B cell (primary cell): ENCODE data around the gene DNMBP. TPM values are rescaled to one million over a fixed set of nuclear protein-coding genes. Genes with fewer than 3 reads are reported as not detected.

Source experiments
- ATAC-seq: fragments of 200-7000 bp; cut with Tn5 transposase; one replicate; pipeline ENCODE4 v1.10.0; 2021; ENCODE audit warnings: low read depth, mild to moderate bottlenecking, moderate number of reproducible peaks, moderate library complexity
- CTCF ChIA-PET: fragments of 350-600 bp; sonication (Branson Sonifier 250); formaldehyde crosslinking; loops from one replicate; lab custom pipeline; 2021; ENCODE audit warnings: antibody characterized with exemption, inconsistent platforms; lab: Charles Lee
- POLR2A ChIA-PET: fragments of 350-600 bp; sonication (Branson Sonifier 250); formaldehyde crosslinking; loops from one replicate; lab custom pipeline; 2021; ENCODE audit warnings: antibody characterized with exemption; lab: Charles Lee
- DNase-seq: peaks from one replicate; pipeline ENCODE4 v3.0.0; 2013
- H2AFZ ChIP-seq: 2 replicates; pipeline ENCODE4 v1.6.1; 2012; ENCODE audit warnings: mild to moderate bottlenecking, low read depth, low read length; ENCODE audit not compliant: insufficient read depth, poor library complexity, severe bottlenecking
- H3K27ac ChIP-seq, 2 donors: 1 replicate in 1 of 2; 2 replicates in 1 of 2; pipeline ENCODE4 v1.5.1; 2012 to 2013; ENCODE audit warnings: low read length in 2 of 2, mild to moderate bottlenecking in 2 of 2, moderate library complexity in 1 of 2
- H3K27me3 ChIP-seq, 4 experiments: fragments of 200-600 bp in 1 of 4; sonication (generic) in 1 of 4; replicated peaks in 1 of 4; 1 replicate in 2 of 4; 2 replicates in 2 of 4; pipeline versions ENCODE4 v1.6.1 to v1.7.0; 2013 to 2016; ENCODE audit warnings: low read length in 3 of 4, mild to moderate bottlenecking in 2 of 4, mixed read lengths in 1 of 4, moderate library complexity in 1 of 4; ENCODE audit not compliant: insufficient read depth in 4 of 4, control insufficient read depth in 3 of 4; ENCODE audit errors: control extremely low read depth in 1 of 4
- H3K36me3 ChIP-seq, 2 experiments: replicated peaks in 1 of 2; 1 replicate in 1 of 2; 2 replicates in 1 of 2; pipeline versions ENCODE4 v1.6.1 to v1.7.1; 2013; ENCODE audit warnings: low read length in 1 of 2; ENCODE audit not compliant: insufficient read depth in 2 of 2, control insufficient read depth in 1 of 2; ENCODE audit errors: control extremely low read depth in 1 of 2, extremely low read depth in 1 of 2
- H3K4me1 ChIP-seq, 2 donors: fragments of 200-600 bp in 1 of 2; sonication (generic) in 1 of 2; 1 replicate in 1 of 2; 2 replicates in 1 of 2; pipeline versions ENCODE4 v1.5.1 to v1.6.1; 2013 to 2017; ENCODE audit warnings: low read length in 2 of 2; ENCODE audit not compliant: control insufficient read depth in 2 of 2, insufficient read depth in 2 of 2
- H3K4me2 ChIP-seq: replicated peaks from 2 replicates; pipeline ENCODE3; 2012; ENCODE audit warnings: mild to moderate bottlenecking, low read depth, low read length; ENCODE audit not compliant: poor library complexity, severe bottlenecking
- H3K4me3 ChIP-seq, 5 experiments: fragments of 200-600 bp in 1 of 5; sonication (generic) in 1 of 5; 1 replicate in 3 of 5; 2 replicates in 2 of 5; pipeline versions ENCODE4 v1.5.1 to v1.7.0; 2011 to 2016; ENCODE audit warnings: low read length in 4 of 5, mild to moderate bottlenecking in 4 of 5, low read depth in 2 of 5, control low read depth in 1 of 5, moderate library complexity in 1 of 5; ENCODE audit not compliant: insufficient read depth in 1 of 5; ENCODE audit errors: control extremely low read depth in 1 of 5, extremely low read depth in 1 of 5
- H3K79me2 ChIP-seq: fragments of 200-600 bp; sonication (generic); one replicate; pipeline ENCODE4 v1.6.0; 2016; ENCODE audit warnings: low read length; ENCODE audit not compliant: control insufficient read depth, insufficient read depth
- H3K9ac ChIP-seq: fragments of 200-600 bp; sonication (generic); 2 replicates; pipeline ENCODE4 v1.6.1; 2017; ENCODE audit warnings: mild to moderate bottlenecking, low read length, moderate library complexity
- H3K9me3 ChIP-seq, 3 donors: one replicate each; pipeline versions ENCODE4 v1.6.1 to v1.7.1; 2013; ENCODE audit warnings: low read length in 2 of 3; ENCODE audit not compliant: control insufficient read depth in 2 of 3, insufficient read depth in 1 of 3; ENCODE audit errors: control extremely low read depth in 1 of 3
- H4K20me1 ChIP-seq: 2 replicates; pipeline ENCODE4 v1.6.0; 2012; ENCODE audit warnings: mild to moderate bottlenecking, low read length; ENCODE audit not compliant: insufficient read depth, control insufficient read depth, poor library complexity, severe bottlenecking
- H3K27ac Mint-ChIP-seq: one replicate; pipeline ENCODE4 v1.8.0; 2021; ENCODE audit warnings: mixed read lengths
- H3K27me3 Mint-ChIP-seq: one replicate; pipeline ENCODE4 v1.8.0; 2021; ENCODE audit warnings: mixed read lengths
- H3K4me1 Mint-ChIP-seq: one replicate; pipeline ENCODE4 v1.8.0; 2021; ENCODE audit warnings: mixed read lengths
- H3K4me3 Mint-ChIP-seq: one replicate; pipeline ENCODE4 v1.8.0; 2021; ENCODE audit warnings: mixed read lengths
- H3K9me3 Mint-ChIP-seq: one replicate; pipeline ENCODE4 v1.8.0; 2022; ENCODE audit warnings: mixed read lengths; ENCODE audit not compliant: insufficient read depth
- CTCF ChIP-seq: fragments of 200-600 bp; IDR thresholded peaks from one replicate; pipeline ENCODE4 v1.8.0; 2022; ENCODE audit warnings: antibody characterized with exemption, mild to moderate bottlenecking
- EZH2 ChIP-seq: IDR thresholded peaks from 2 replicates; pipeline ENCODE4 v1.6.1; 2012; ENCODE audit warnings: borderline replicate concordance, low read depth, mild to moderate bottlenecking, moderate library complexity, low read length; ENCODE audit not compliant: insufficient read depth, poor library complexity, severe bottlenecking
- WGBS: methylation state at CpG from one replicate; pipeline ENCODE4 v1.1.5; 2013; ENCODE audit warnings: missing lambda C conversion rate; ENCODE audit not compliant: insufficient coverage; 5-methylcytosine and 5-hydroxymethylcytosine counted together
- intact Hi-C: fragments of 100-400 bp; cut with micrococcal nuclease; formaldehyde crosslinking; loops from one replicate; pipeline ENCODE4 v1.10.0; 2022
- polyA plus RNA-seq: library from polyadenylated mRNA; depleted of rRNA; stranded (reverse); fragments of >200 nt; gene quantifications from 2 replicates; pipeline ENCODE4 v1.2.3, GENCODE V29; 2012
- total RNA-seq, 2 donors: library from RNA; stranded (reverse); fragments of 120-200 nt in 1 of 2; gene quantifications; 1 replicate in 1 of 2; 2 replicates in 1 of 2; pipeline versions ENCODE4 v1.2.3 to v1.2.4, GENCODE V29; 2013 to 2022

DNMBP gene
- total and polyA plus RNA-seq, 2 donors (not counting 1 experiment from before 2014, with no cell fraction given) = 12.8 to 22.6 TPM

GRCh38 chr10:100007231-100008141 lies 2.3 kb downstream of the DNMBP start:
- H4K20me1 ChIP-seq = peaks cover 25% of the 10 kb centered on the region
- H3K27ac ChIP-seq = no peak overlapping the region
- no peaks in the 10 kb centered on the region for H3K27me3 ChIP-seq
- peaks cover 54% of the 10 kb centered on the region for H3K4me1 Mint-ChIP-seq
- peak overlapping the region; percentile 89 for H3K4me3 Mint-ChIP-seq
- peaks cover 30% of the 10 kb centered on the region in 2 donors for H3K4me1 ChIP-seq
- H3K79me2 ChIP-seq = peaks cover 63% of the 10 kb centered on the region
- no peaks in the 10 kb centered on the region for H3K36me3 ChIP-seq
- H3K9ac ChIP-seq = no peak overlapping the region
- H3K27me3 Mint-ChIP-seq = no peaks in the 10 kb centered on the region
- no peaks in the 10 kb centered on the region for H3K9me3 Mint-ChIP-seq
- peak overlapping the region; percentile 2 for H3K27ac Mint-ChIP-seq
- CTCF ChIA-PET = interaction anchor here (1.6 to 7.8 kb wide), 6 partner anchors 8 to 162 kb away, joined by 5 to 75 read pairs (median 22); no protein-coding TSS in a partner anchor
- no peak for ATAC-seq
- TF ChIP-seq EZH2 (no peak), CTCF (no peak)
- POLR2A ChIA-PET = no interaction called here
- no peaks in the 10 kb centered on the region for H3K9me3 ChIP-seq
- no peak overlapping the region for H2AFZ ChIP-seq
- intact Hi-C loops = loop anchor here (2.0 to 5.0 kb wide), 2 partner anchors 33 to 390 kb away; no protein-coding TSS in a partner anchor
- DNase-seq = no peak
- H3K4me2 ChIP-seq = peak overlapping the region; percentile 91
- 72% methylated on average over 6 of the region's 10 CpGs for WGBS
- no peak overlapping the region for H3K4me3 ChIP-seq
